GM12891 (cell line): Measurements from ENCODE around the gene TNPO3.

Experiments
- DNase-seq: peaks from one replicate; pipeline ENCODE4 v3.0.0; 2011; ENCODE audit warnings: low spot score; ENCODE audit not compliant: insufficient read length
- FAIRE-seq: peaks from 2 replicates; lab custom pipeline; 2011; peaks lifted over from hg19 to GRCh38; lab: Jason Lieb, UNC
- PAX5 ChIP-seq: IDR thresholded peaks from 2 replicates; pipeline ENCODE4 v1.6.1; 2011; ENCODE audit warnings: low read length, moderate library complexity, mild to moderate bottlenecking; ENCODE audit not compliant: insufficient read depth, severe bottlenecking
- POLR2A ChIP-seq: IDR thresholded peaks from 2 replicates; pipeline ENCODE4 v1.6.1; 2011; ENCODE audit warnings: low read depth, low read length, control low read depth
- POLR2AphosphoS5 ChIP-seq: IDR thresholded peaks from 2 replicates; pipeline ENCODE4 v1.6.1; 2011; ENCODE audit warnings: low read depth, low read length, control low read depth
- POU2F2 ChIP-seq: IDR thresholded peaks from 2 replicates; pipeline ENCODE4 v1.6.1; 2011; ENCODE audit warnings: low read depth, mild to moderate bottlenecking, control low read depth, low read length, moderate library complexity
- SPI1 ChIP-seq: IDR thresholded peaks from 2 replicates; pipeline ENCODE4 v1.6.1; 2011; ENCODE audit warnings: low read depth, low read length, control low read depth
- TAF1 ChIP-seq: IDR thresholded peaks from 2 replicates; pipeline ENCODE4 v1.6.1; 2011; ENCODE audit warnings: low read depth, low read length, control low read depth

TNPO3 gene

DNA sequence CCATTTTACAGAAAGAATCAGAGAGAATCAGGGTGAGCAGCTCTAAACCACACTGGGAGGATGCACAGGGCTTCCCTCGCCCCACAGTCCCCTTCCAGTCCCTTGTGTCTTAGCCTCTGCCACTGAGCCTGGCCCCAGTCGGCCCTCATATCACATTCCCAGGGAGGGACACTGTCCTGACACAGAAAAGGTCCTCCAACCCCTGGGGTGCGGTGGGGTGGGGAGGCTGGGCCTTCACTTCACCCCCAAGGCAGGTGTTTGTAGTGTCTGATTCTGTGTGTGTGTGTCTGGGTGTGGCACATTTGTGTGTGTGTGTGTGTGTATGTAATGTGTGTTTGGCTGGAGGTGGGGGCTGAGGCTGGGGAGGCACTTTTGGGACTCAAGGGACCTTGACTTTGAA is 142.6 kb downstream of the TNPO3 start:
- no peak for TF ChIP-seq POLR2A
- TF ChIP-seq PAX5, result no peak
- TF ChIP-seq POU2F2, result no peak
- no peak for TF ChIP-seq TAF1
- TF ChIP-seq POLR2AphosphoS5, result no peak
- no peak for TF ChIP-seq SPI1
- no peak for FAIRE-seq
- DNase-seq, result no peak

- TF ChIP-seq POU2F2 (no peak), PAX5 (no peak), TAF1 (no peak), SPI1 (0 out of 2 replicates have a peak, but pooled peaks have one; percentile 5), POLR2AphosphoS5 (no peak), POLR2A (no peak)
- DNase-seq (no peak), FAIRE-seq (peak; percentile 16)
These were observed 143.4 kb downstream of the TNPO3 start for GRCh38 chr7:128911423-128912031.

DNA sequence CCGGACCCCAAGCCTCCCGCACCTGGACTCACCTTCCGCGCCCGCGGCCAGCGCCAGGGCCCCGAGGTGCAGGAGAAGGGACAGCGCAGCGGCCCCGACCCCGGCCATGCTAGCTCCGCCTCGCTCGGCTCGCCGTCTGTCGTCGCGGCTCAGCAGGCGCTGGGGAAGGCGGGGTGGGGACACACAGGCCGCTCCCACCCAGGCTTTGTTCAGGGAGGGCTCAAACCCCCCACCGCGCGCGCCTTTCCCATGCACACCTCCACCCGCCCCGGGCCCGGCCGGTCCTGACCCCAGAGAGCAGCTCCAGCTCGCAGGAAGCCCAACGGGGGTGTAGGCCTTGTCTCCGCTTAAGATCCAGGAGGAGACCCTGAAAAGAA is 144.4 kb downstream of the TNPO3 start, which contains the start of gene KCP:
TSS of gene KCP (minus strand) at position 141 of the 377 bp plus-strand sequence. CDS start at position 108, 33 bp downstream.
- FAIRE-seq (no peak), DNase-seq (no peak)
- TF ChIP-seq PAX5 (no peak), POLR2AphosphoS5 (no peak), SPI1 (no peak), TAF1 (no peak), POLR2A (no peak), POU2F2 (no peak)

GRCh38 chr7:128909625-128910568 is 145.0 kb downstream of the TNPO3 start:
- DNase-seq, result no peak
- TF ChIP-seq POLR2A (no peak), POU2F2 (no peak), PAX5 (no peak), TAF1 (no peak), SPI1 (no peak), POLR2AphosphoS5 (no peak)
- no peak for FAIRE-seq

DNA sequence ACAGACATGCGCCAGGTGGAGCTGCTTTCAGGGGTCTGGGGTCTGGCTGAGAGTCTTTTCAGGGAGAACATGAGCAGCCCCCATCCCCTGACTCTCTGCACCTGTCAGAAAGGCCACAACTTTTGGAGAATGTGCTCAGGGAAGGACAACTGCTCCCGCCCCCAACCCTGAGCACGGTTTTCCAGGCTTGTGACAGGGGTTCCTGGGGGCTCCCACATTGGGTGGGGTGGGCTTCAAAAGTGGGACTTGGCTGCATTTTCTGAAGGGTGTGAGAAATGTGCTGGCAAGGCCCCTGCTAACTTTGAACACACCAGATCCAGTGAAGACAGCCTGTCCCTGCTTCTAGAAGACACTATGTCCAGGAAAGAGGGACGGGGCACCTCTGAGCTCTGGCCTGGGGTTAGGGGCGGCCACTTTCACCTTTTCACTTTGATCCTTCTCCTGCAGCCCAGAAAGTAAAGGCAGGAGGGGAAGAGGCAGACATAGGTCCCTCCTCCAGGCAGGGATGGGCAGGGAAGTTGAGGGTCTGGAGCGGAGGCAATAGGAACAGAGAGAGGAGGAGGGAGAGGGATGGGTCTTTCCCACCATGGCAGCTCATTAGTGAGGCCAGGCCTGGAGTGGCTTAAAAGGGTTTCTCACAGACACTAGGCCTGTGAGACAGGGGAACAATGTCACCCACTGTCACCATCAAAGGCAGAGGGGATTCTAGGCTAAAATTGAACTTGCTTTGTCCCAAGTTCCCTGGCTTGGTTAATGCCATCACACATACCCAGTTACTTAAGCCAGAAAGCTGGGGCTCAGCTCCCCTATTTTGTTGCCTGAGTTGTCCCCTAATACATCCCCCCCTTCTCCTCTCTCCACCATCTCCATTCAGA is 145.9 kb downstream of the TNPO3 start:
- TF ChIP-seq TAF1 (no peak), POLR2AphosphoS5 (no peak), POLR2A (no peak), POU2F2 (no peak), SPI1 (no peak), PAX5 (no peak)
- DNase-seq, result no peak
- FAIRE-seq, result no peak

GRCh38 chr7:128906766-128907559 is 147.9 kb downstream of the TNPO3 start:
- TF ChIP-seq POLR2A (no peak), TAF1 (no peak), POLR2AphosphoS5 (no peak), PAX5 (no peak), POU2F2 (no peak), SPI1 (no peak)
- DNase-seq (no peak), FAIRE-seq (no peak)

DNA sequence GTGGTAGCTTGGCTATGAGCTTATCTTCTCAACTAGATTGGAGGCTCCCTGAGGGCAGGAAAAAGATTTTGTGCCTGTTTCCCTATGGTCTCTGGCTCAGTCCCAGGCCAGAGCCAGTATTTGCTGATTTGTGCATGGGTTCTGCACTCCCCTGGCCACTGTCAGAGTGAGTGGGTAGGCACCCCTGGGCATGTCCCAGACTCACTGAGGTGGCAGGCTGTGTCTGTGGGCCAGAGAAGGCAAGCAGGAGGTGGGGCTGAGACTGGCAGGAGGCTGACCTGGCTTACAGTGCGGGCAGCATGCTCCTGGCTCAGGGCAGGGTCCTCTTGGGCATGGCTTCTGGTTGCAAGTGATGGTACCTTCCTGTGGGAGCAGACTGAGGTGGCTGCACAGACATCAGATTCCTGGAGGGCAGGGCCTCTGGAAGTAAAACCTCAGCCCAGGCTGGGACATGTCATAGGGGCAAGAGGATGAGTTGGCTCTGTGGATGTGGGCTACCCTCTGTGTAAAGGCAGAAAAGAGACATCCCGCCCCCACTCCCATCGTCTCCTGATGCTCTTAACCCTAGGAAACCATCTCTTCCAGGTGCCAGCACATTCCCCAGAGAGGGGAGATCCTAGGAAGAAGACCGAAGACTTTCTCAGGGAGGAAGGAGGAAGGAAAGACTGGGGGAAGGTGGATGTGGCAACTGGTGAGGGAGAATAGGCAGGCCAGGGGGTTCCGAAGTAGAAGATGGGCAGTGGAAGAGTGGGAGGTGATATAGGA is 148.7 kb downstream of the TNPO3 start:
- TF ChIP-seq POU2F2 (no peak), PAX5 (no peak), POLR2A (no peak), TAF1 (no peak), SPI1 (no peak), POLR2AphosphoS5 (no peak)
- FAIRE-seq, result no peak
- no peak for DNase-seq
